ENCODE results near the gene PRRC2B. TPM values are rescaled to one million over a fixed set of nuclear protein-coding genes. Genes with fewer than 3 reads are reported as not detected.
"Not testable (repeated sequence)": the region's sequence is repeated elsewhere in the genome, so short reads cannot be mapped to it uniquely, and the experiment has no call there.

The PRRC2B gene
- total and polyA plus RNA-seq, 2 experiments from 2014 or later: 45.0 to 193 TPM

- H3K27ac Mint-ChIP-seq; H3K4me2 ChIP-seq; H3K27me3 Mint-ChIP-seq (ENCODE audit: insufficient read depth, low read depth, poor library complexity); H3K27me3 ChIP-seq (ENCODE audit: insufficient read depth); H3K9me2 ChIP-seq (ENCODE audit: insufficient read depth); H3K4me1 ChIP-seq (ENCODE audit: insufficient read depth); ATAC-seq; H3K9me3 Mint-ChIP-seq; DNase-seq (ENCODE audit: low spot score); H3K4me1 Mint-ChIP-seq; H2AFZ ChIP-seq; H3K4me3 Mint-ChIP-seq; H3K4me3 ChIP-seq: not testable (repeated sequence)
- H3K36me3 Mint-ChIP-seq (ENCODE audit: low read depth): peaks cover 93% of the 10 kb centered on the region
- Histone ChIP-seq H3F3A (replicated peaks; ENCODE audit: low read depth) (peaks cover 54% of the 10 kb centered on the region), H4K20me1 (replicated peaks; ENCODE audit: insufficient read depth) (peaks cover 57% of the 10 kb centered on the region), H3K79me2 (replicated peaks; ENCODE audit: insufficient read depth) (peaks cover 75% of the 10 kb centered on the region), H3K27ac (ENCODE audit: low read depth) (peak overlapping the region; percentile 39; the same call in 1 of the 2 replicates), H3K36me3 (ENCODE audit: insufficient read depth) (peaks cover 80% of the 10 kb centered on the region)
Measured at GRCh38 chr9:131455655-131456054, 61.8 kb downstream of the PRRC2B start.

GRCh38 chr9:131457746-131458145 is 63.9 kb downstream of the PRRC2B start:
- no peak overlapping the region for H2AFZ ChIP-seq
- peaks cover 74% of the 10 kb centered on the region for H3K79me2 ChIP-seq (replicated peaks; ENCODE audit: insufficient read depth)
- Mint-ChIP-seq H3K9me3 (no peaks in the 10 kb centered on the region; the same call in 2 of the 3 replicates), H3K4me1 (no peaks in the 10 kb centered on the region), H3K4me3 (no peak overlapping the region), H3K27me3 (ENCODE audit: insufficient read depth, low read depth, poor library complexity) (peaks cover 7% of the 10 kb centered on the region), H3K27ac (no peak overlapping the region; the same call in 1 of the 2 replicates), H3K36me3 (ENCODE audit: low read depth) (peaks cover 90% of the 10 kb centered on the region)
- H3F3A ChIP-seq (replicated peaks; ENCODE audit: low read depth): peaks cover 64% of the 10 kb centered on the region
- H3K4me2 ChIP-seq: no peak overlapping the region
- ATAC-seq (no peak), DNase-seq (ENCODE audit: low spot score) (no peak)
- H3K9me2 ChIP-seq (ENCODE audit: insufficient read depth): no peaks in the 10 kb centered on the region
- H3K27me3 ChIP-seq (ENCODE audit: insufficient read depth): no peaks in the 10 kb centered on the region
- no peaks in the 10 kb centered on the region for H3K4me1 ChIP-seq (ENCODE audit: insufficient read depth)
- peaks cover 51% of the 10 kb centered on the region for H4K20me1 ChIP-seq (replicated peaks; ENCODE audit: insufficient read depth)
- peak overlapping the region; percentile 55; the same call in 1 of the 2 replicates for H3K27ac ChIP-seq (ENCODE audit: low read depth)
- H3K4me3 ChIP-seq: no peak overlapping the region
- peaks cover 82% of the 10 kb centered on the region for H3K36me3 ChIP-seq (ENCODE audit: insufficient read depth)
- TF ChIP-seq ETS1 (IDR thresholded peaks at IDR 0.05) (no peak), REST (IDR thresholded peaks at IDR 0.05; ENCODE audit: unreplicated experiment) (no peak), ZNF462 (CRISPR knock-in tag; IDR thresholded peaks at IDR 0.05) (no peak), EZH2phosphoT487 (IDR thresholded peaks at IDR 0.05; ENCODE audit: unreplicated experiment) (no peak), NANOG (IDR thresholded peaks at IDR 0.05; ENCODE audit: borderline replicate concordance) (no peak), ZNF114 (CRISPR knock-in tag; IDR thresholded peaks at IDR 0.05) (no peak), ZNF331 (CRISPR knock-in tag; IDR thresholded peaks at IDR 0.05; ENCODE audit: low read depth) (no peak), POLR2AphosphoS5 (IDR thresholded peaks at IDR 0.05; ENCODE audit: low read depth) (no peak), EZH2 (IDR thresholded peaks at IDR 0.05; ENCODE audit: low read depth, unreplicated experiment) (no peak), STAT1 (IDR thresholded peaks at IDR 0.05; ENCODE audit: unreplicated experiment) (no peak)
